Measurements from ENCODE around the gene MVB12B. TPM values are rescaled to one million over a fixed set of nuclear protein-coding genes. Genes with fewer than 3 reads are reported as not detected.

MVB12B gene
- total RNA-seq, 1 donor from 2014 or later, result 20.2 TPM

- H3K4me1 Mint-ChIP-seq (ENCODE audit: unreplicated experiment), result peaks cover 32% of the 10 kb centered on the region
- no peak overlapping the region for H3K27ac Mint-ChIP-seq (ENCODE audit: unreplicated experiment)
- DNase-seq (ENCODE audit: extremely low spot score, unreplicated experiment), result no peak
- H3K27me3 Mint-ChIP-seq (ENCODE audit: unreplicated experiment), result no peaks in the 10 kb centered on the region
- TF ChIP-seq, protein P1, sequence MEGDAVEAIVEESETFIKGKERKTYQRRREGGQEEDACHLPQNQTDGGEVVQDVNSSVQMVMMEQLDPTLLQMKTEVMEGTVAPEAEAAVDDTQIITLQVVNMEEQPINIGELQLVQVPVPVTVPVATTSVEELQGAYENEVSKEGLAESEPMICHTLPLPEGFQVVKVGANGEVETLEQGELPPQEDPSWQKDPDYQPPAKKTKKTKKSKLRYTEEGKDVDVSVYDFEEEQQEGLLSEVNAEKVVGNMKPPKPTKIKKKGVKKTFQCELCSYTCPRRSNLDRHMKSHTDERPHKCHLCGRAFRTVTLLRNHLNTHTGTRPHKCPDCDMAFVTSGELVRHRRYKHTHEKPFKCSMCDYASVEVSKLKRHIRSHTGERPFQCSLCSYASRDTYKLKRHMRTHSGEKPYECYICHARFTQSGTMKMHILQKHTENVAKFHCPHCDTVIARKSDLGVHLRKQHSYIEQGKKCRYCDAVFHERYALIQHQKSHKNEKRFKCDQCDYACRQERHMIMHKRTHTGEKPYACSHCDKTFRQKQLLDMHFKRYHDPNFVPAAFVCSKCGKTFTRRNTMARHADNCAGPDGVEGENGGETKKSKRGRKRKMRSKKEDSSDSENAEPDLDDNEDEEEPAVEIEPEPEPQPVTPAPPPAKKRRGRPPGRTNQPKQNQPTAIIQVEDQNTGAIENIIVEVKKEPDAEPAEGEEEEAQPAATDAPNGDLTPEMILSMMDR (IDR thresholded peaks at IDR 0.05), result no peak
- peaks cover 16% of the 10 kb centered on the region for H3K36me3 Mint-ChIP-seq (ENCODE audit: unreplicated experiment)
- H3K9me3 Mint-ChIP-seq (ENCODE audit: unreplicated experiment), result no peaks in the 10 kb centered on the region
- no peak overlapping the region for H3K4me3 Mint-ChIP-seq (ENCODE audit: unreplicated experiment)
Observed at GRCh38 chr9:126378761-126379160, 52.1 kb downstream of the MVB12B start.

- Mint-ChIP-seq H3K27me3 (ENCODE audit: unreplicated experiment) (no peaks in the 10 kb centered on the region), H3K9me3 (ENCODE audit: unreplicated experiment) (no peaks in the 10 kb centered on the region), H3K4me3 (ENCODE audit: unreplicated experiment) (no peak overlapping the region), H3K27ac (ENCODE audit: unreplicated experiment) (no peak overlapping the region), H3K4me1 (ENCODE audit: unreplicated experiment) (peaks cover 25% of the 10 kb centered on the region), H3K36me3 (ENCODE audit: unreplicated experiment) (peaks cover 17% of the 10 kb centered on the region)
- DNase-seq (ENCODE audit: extremely low spot score, unreplicated experiment), result peak; percentile 63
- TF ChIP-seq, protein P1 (IDR thresholded peaks at IDR 0.05), result no peak
Observed at GRCh38 chr9:126379661-126380360, 53.2 kb downstream of the MVB12B start.

- Mint-ChIP-seq H3K4me3 (ENCODE audit: unreplicated experiment) (no peak overlapping the region), H3K27me3 (ENCODE audit: unreplicated experiment) (no peaks in the 10 kb centered on the region), H3K9me3 (ENCODE audit: unreplicated experiment) (no peaks in the 10 kb centered on the region), H3K36me3 (ENCODE audit: unreplicated experiment) (peaks cover 18% of the 10 kb centered on the region), H3K4me1 (ENCODE audit: unreplicated experiment) (peaks cover 18% of the 10 kb centered on the region), H3K27ac (ENCODE audit: unreplicated experiment) (no peak overlapping the region)
- TF ChIP-seq, protein P1 (IDR thresholded peaks at IDR 0.05), result no peak
- DNase-seq (ENCODE audit: extremely low spot score, unreplicated experiment), result peak; percentile 77
Observed at GRCh38 chr9:126380447-126380846, 53.8 kb downstream of the MVB12B start.

GRCh38 chr9:126381195-126381594 is 54.6 kb downstream of the MVB12B start:
- Mint-ChIP-seq H3K4me1 (ENCODE audit: unreplicated experiment) (peaks cover 11% of the 10 kb centered on the region), H3K9me3 (ENCODE audit: unreplicated experiment) (no peaks in the 10 kb centered on the region), H3K4me3 (ENCODE audit: unreplicated experiment) (no peak overlapping the region), H3K36me3 (ENCODE audit: unreplicated experiment) (peaks cover 19% of the 10 kb centered on the region), H3K27me3 (ENCODE audit: unreplicated experiment) (no peaks in the 10 kb centered on the region), H3K27ac (ENCODE audit: unreplicated experiment) (no peak overlapping the region)
- TF ChIP-seq, protein P1 (IDR thresholded peaks at IDR 0.05), result no peak
- peak; percentile 19 for DNase-seq (ENCODE audit: extremely low spot score, unreplicated experiment)

- Mint-ChIP-seq H3K9me3 (ENCODE audit: unreplicated experiment) (no peaks in the 10 kb centered on the region), H3K27me3 (ENCODE audit: unreplicated experiment) (no peaks in the 10 kb centered on the region), H3K27ac (ENCODE audit: unreplicated experiment) (no peak overlapping the region), H3K36me3 (ENCODE audit: unreplicated experiment) (peaks cover 32% of the 10 kb centered on the region), H3K4me3 (ENCODE audit: unreplicated experiment) (no peak overlapping the region), H3K4me1 (ENCODE audit: unreplicated experiment) (peaks cover 1% of the 10 kb centered on the region)
- peak; percentile 30 for DNase-seq (ENCODE audit: extremely low spot score, unreplicated experiment)
- TF ChIP-seq, protein P1 (IDR thresholded peaks at IDR 0.05), result no peak
Observed at GRCh38 chr9:126383406-126384046, 56.9 kb downstream of the MVB12B start.

All from osteocyte (in vitro differentiated cells).